Hindlimb muscle (tissue), 1 donor: Measurements from ENCODE around the gene TNFSF9. TPM values are rescaled to one million over a fixed set of nuclear protein-coding genes. Genes with fewer than 3 reads are reported as not detected.
"Not testable (repeated sequence)": the region's sequence is repeated elsewhere in the genome, so short reads cannot be mapped to it uniquely, and the experiment has no call there.

ENCODE experiments used
- DNase-seq: peaks from one replicate; pipeline ENCODE4 v3.0.0-alpha.2; 2013
- polyA plus RNA-seq: library from polyadenylated mRNA; unstranded; fragments of 120-200 nt; gene quantifications from one replicate; pipeline ENCODE4 v1.2.1, GENCODE V29; 2013; ENCODE audit not compliant: insufficient read length

Gene TNFSF9
- polyA plus RNA-seq, 1 donor, result 0.58 TPM

GRCh38 chr19:6573350-6573749, 42.5 kb downstream of the TNFSF9 start:
- no peak for DNase-seq

- no peak for DNase-seq
Measured at GRCh38 chr19:6576869-6577475, 46.1 kb downstream of the TNFSF9 start.

DNA sequence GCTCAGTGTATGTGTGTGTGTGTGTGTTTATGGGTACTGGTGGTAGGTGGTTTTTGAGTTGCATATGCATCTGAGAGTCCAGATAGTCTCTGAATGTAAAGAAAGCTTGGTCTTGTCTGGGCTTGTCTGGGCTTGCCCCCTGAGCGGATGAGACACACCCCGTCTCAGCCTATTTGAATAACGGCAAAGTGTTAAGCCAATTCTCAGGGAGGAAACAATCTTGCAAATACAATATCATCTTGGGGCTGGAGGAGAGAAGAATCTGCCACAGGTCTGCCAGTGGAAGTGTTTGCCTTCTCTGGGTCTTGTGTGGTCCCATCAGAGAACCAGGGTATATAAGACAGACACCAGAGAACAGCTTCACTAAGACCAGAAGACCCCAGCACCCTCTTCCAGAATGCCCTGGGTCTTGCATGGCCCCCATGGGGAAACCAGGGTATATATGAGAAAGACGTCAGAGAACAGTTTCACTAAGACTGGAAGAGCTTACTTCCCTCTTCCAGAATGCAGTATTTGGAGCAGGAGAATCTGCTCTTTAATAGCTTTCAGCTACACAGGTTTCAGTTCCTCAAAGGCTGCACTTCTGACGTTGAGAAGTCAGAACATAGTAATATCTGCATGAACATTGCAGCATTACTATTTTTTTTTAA, 46.8 kb downstream of the TNFSF9 start:
- DNase-seq, result no peak

GRCh38 chr19:6579450-6580178, 48.8 kb downstream of the TNFSF9 start:
- DNase-seq, result no peak

GRCh38 chr19:6580313-6580712, 49.5 kb downstream of the TNFSF9 start:
- no peak for DNase-seq

DNA sequence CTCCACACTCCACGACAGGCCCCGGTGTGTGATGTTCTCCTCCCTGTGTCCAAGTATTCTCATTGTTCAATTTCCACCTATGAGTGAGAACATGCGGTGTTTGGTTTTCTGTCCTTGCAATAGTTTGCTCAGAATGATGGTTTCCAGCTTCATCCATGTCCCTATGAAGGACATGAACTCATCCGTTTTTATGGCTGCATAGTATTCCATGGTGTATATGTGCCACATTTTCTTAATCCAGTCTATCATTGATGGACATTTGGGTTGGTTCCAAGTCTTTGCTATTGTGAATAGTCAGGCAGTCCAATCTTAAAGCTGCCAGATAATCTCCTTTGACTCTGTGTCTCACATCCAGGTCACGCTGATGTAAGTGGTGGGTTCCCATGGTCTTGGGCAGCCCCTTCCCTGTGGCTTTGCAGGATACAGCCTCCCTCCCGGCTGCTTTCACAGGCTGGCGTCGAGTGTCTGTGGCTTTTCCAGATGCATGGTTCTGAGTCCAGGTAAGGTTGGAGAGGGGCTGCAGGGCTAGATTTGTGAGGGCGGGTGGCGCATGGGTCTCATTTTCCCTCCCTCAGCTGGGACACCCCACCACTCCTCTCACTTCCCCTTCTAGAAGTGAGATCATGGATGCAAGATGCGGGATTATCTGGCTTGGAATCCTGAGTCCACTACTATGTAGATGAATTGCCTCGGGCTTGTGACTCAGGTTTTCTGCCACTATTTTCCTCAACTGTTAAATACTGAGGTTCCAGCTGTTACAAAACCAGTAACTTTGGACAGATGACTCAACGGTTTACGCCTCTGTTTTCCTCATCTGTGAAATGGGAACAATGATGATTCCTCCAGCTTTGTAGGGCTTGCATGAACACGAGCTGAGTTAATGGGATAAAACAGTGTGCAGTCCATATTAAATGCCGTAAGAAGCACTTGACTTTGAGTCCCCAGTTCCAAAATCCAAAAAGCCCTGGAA, 52.0 kb downstream of the TNFSF9 start:
- DNase-seq, result not testable (repeated sequence)

Other genes with a start within 250 kb of the TNFSF9 start
- gene ACER1, start 197.4 kb upstream of the TNFSF9 start, polyA plus RNA-seq, result not detected
- gene CLPP, start 169.5 kb upstream of the TNFSF9 start, polyA plus RNA-seq, result 63.1 TPM
- gene ALKBH7, start 158.2 kb upstream of the TNFSF9 start, polyA plus RNA-seq, result 114 TPM
- 0.80 TPM for gene PSPN, start 155.1 kb upstream of the TNFSF9 start, polyA plus RNA-seq
- 76.4 TPM for gene GTF2F1, start 137.9 kb upstream of the TNFSF9 start, polyA plus RNA-seq
- gene KHSRP, start 106.2 kb upstream of the TNFSF9 start, polyA plus RNA-seq, result 213 TPM
- 0.41 TPM for gene SLC25A41, start 97.3 kb upstream of the TNFSF9 start, polyA plus RNA-seq
- 35.8 TPM for gene SLC25A23, start 71.2 kb upstream of the TNFSF9 start, polyA plus RNA-seq
- gene CRB3, start 66.8 kb upstream of the TNFSF9 start, polyA plus RNA-seq, result 0.18 TPM
- 1.2 TPM for gene DENND1C, start 49.2 kb upstream of the TNFSF9 start, polyA plus RNA-seq
- 0.49 TPM for gene TUBB4A, start 28.7 kb upstream of the TNFSF9 start, polyA plus RNA-seq
- gene CD70, start 60.1 kb downstream of the TNFSF9 start, polyA plus RNA-seq, result not detected
- 0.26 TPM for gene TNFSF14, start 139.1 kb downstream of the TNFSF9 start, polyA plus RNA-seq
- 60.1 TPM for gene C3, start 189.6 kb downstream of the TNFSF9 start, polyA plus RNA-seq
- gene GPR108, start 206.6 kb downstream of the TNFSF9 start, polyA plus RNA-seq, result 33.7 TPM
- gene TRIP10, start 208.7 kb downstream of the TNFSF9 start, polyA plus RNA-seq, result 61.3 TPM
- 1.4 TPM for gene SH2D3A, start 236.4 kb downstream of the TNFSF9 start, polyA plus RNA-seq
- 3.1 TPM for gene VAV1, start 241.7 kb downstream of the TNFSF9 start, polyA plus RNA-seq